GM08714 (cell line): ENCODE measurements around the gene BRI3.
A peak's percentile ranks its signal among the peaks of the same experiment; 100 is the strongest.

Experiments
- H3K4me3 ChIP-seq: fragments of 200-500 bp; sonication (Bioruptor generic); 2 replicates; pipeline ENCODE4 v1.5.1; 2014; ENCODE audit warnings: mild to moderate bottlenecking, low read length, inconsistent platforms
- ZNF274 ChIP-seq: IDR thresholded peaks from 2 replicates; pipeline ENCODE4 v1.6.1; 2012; ENCODE audit warnings: mild to moderate bottlenecking, low read depth, low read length

Gene BRI3

GRCh38 chr7:98280791-98281756 is at the start of gene BRI3:
BRI3 (plus strand) TSS chr7:98281686; CDS start chr7:98281796, 110 bp downstream.
- H3K4me3 ChIP-seq: peak within 1 kb of the TSS; percentile 89
- TF ChIP-seq ZNF274: no peak

GRCh38 chr7:98232263-98232585 is 49.3 kb upstream of the BRI3 start:
- H3K4me3 ChIP-seq: no peak overlapping the region
- no peak for TF ChIP-seq ZNF274

GRCh38 chr7:98232799-98233198 is 48.7 kb upstream of the BRI3 start:
- no peak for TF ChIP-seq ZNF274
- H3K4me3 ChIP-seq: no peak overlapping the region

GRCh38 chr7:98233219-98234070 is 48.0 kb upstream of the BRI3 start:
- TF ChIP-seq ZNF274: no peak
- no peak overlapping the region for H3K4me3 ChIP-seq

- TF ChIP-seq ZNF274: no peak
- H3K4me3 ChIP-seq: no peak overlapping the region
Measured at GRCh38 chr7:98234429-98235147, 46.9 kb upstream of the BRI3 start.

GRCh38 chr7:98235901-98236300 is 45.6 kb upstream of the BRI3 start:
- H3K4me3 ChIP-seq: no peak overlapping the region
- no peak for TF ChIP-seq ZNF274

GRCh38 chr7:98236355-98237185 is 44.9 kb upstream of the BRI3 start:
- TF ChIP-seq ZNF274: no peak
- H3K4me3 ChIP-seq: no peak overlapping the region

GRCh38 chr7:98238076-98238475 is 43.4 kb upstream of the BRI3 start:
- no peak for TF ChIP-seq ZNF274

GRCh38 chr7:98238976-98239375 is 42.5 kb upstream of the BRI3 start:
- H3K4me3 ChIP-seq: no peak overlapping the region
- no peak for TF ChIP-seq ZNF274

More at GRCh38 chr7:98238076-98238475, 43.4 kb upstream of the BRI3 start:
- H3K4me3 ChIP-seq: no peak overlapping the region

GRCh38 chr7:98240961-98241673 is 40.4 kb upstream of the BRI3 start:
- H3K4me3 ChIP-seq: no peak overlapping the region
- TF ChIP-seq ZNF274: no peak

GRCh38 chr7:98241674-98242241 is 39.7 kb upstream of the BRI3 start:
- H3K4me3 ChIP-seq: no peak overlapping the region
- TF ChIP-seq ZNF274: no peak

- no peak for TF ChIP-seq ZNF274
- no peak overlapping the region for H3K4me3 ChIP-seq
Measured at GRCh38 chr7:98242342-98242741, 39.1 kb upstream of the BRI3 start.
